Upper lobe of left lung (tissue), 6 donors: ENCODE data around the gene GRIK3. TPM values are rescaled to one million over a fixed set of nuclear protein-coding genes. Genes with fewer than 3 reads are reported as not detected.

Source experiments
- ATAC-seq, 2 donors: fragments of 200-7000 bp; cut with Tn5 transposase; one replicate each; pipeline ENCODE4 v1.9.1; 2022; ENCODE audit warnings: mild to moderate bottlenecking in 2 of 2, moderate library complexity in 2 of 2; ENCODE audit not compliant: low FRiP score in 2 of 2
- DNase-seq, 2 donors: peaks; one replicate each; pipeline ENCODE4 v3.0.0-alpha.2; 2019 to 2020
- H3K27ac ChIP-seq, 4 donors: fragments of 200-600 bp; sonication (generic); one replicate each; pipeline ENCODE4 v1.5.1; 2016 to 2019
- H3K27me3 ChIP-seq, 4 donors: fragments of 200-600 bp; sonication (generic); one replicate each; pipeline ENCODE4 v1.5.1; 2017 to 2019
- H3K36me3 ChIP-seq, 4 donors: fragments of 200-600 bp; sonication (generic); one replicate each; pipeline ENCODE4 v1.5.1; 2016 to 2019
- H3K4me1 ChIP-seq, 4 donors: fragments of 200-600 bp; sonication (generic); one replicate each; pipeline ENCODE4 v1.5.1; 2018 to 2019
- H3K4me3 ChIP-seq, 4 donors: fragments of 200-600 bp; sonication (generic); one replicate each; pipeline ENCODE4 v1.5.1; 2017 to 2019; ENCODE audit warnings: mild to moderate bottlenecking in 2 of 4, moderate library complexity in 1 of 4
- H3K9me3 ChIP-seq, 4 donors: fragments of 200-600 bp; sonication (generic); one replicate each; pipeline ENCODE4 v1.5.1; 2018 to 2019
- CTCF ChIP-seq, 6 experiments: fragments of 450-650 bp in 4 of 6; fragments of 200-600 bp in 2 of 6; sonication (generic) in 2 of 6; IDR thresholded peaks; one replicate each; pipeline ENCODE4 v1.5.1; 2016 to 2019; ENCODE audit warnings: antibody characterized with exemption in 6 of 6
- EP300 ChIP-seq, 4 donors: sonication (generic); formaldehyde crosslinking; IDR thresholded peaks; one replicate each; pipeline ENCODE4 v1.5.1; 2017; ENCODE audit warnings: antibody characterized with exemption in 4 of 4, control low read depth in 2 of 4
- POLR2A ChIP-seq, 4 donors: fragments of 450-650 bp; IDR thresholded peaks; one replicate each; pipeline ENCODE4 v1.5.1; 2016 to 2017; ENCODE audit warnings: antibody characterized with exemption in 4 of 4, mild to moderate bottlenecking in 2 of 4
- POLR2AphosphoS5 ChIP-seq, 2 donors: sonication (generic); formaldehyde crosslinking; IDR thresholded peaks; one replicate each; pipeline ENCODE4 v1.5.1; 2017; ENCODE audit warnings: antibody characterized with exemption in 2 of 2
- WGBS, 2 donors: methylation state at CpG; one replicate each; pipeline ENCODE4 v1.1.5; 2017 to 2018; 5-methylcytosine and 5-hydroxymethylcytosine counted together
- total RNA-seq, 6 donors: library from RNA; depleted of rRNA in 4 of 6; stranded (reverse); fragments of >200 nt in 4 of 6; gene quantifications; one replicate each; pipeline versions ENCODE4 v1.1.0 to v1.2.1, GENCODE V29; 2016 to 2021
- donor health status: DM: no; HTN: no; CAD: no; lungs with moderate emphysema.
- donor health status: DM: no; HTN: yes; CAD: no; lungs with severe emphysema.

The GRIK3 gene
- total RNA-seq, 6 donors from 2014 or later: 0.10 to 0.22 TPM; not detected in 4

GRCh38 chr1:36894824-36895223, 139.5 kb downstream of the GRIK3 start:
- H3K4me3 ChIP-seq: no peak overlapping the region
- H3K27ac ChIP-seq: no peak overlapping the region
- TF ChIP-seq POLR2AphosphoS5 (IDR thresholded peaks at IDR 0.05) (no peak), EP300 (IDR thresholded peaks at IDR 0.05) (no peak), CTCF (IDR thresholded peaks at IDR 0.05) (no peak), POLR2A (IDR thresholded peaks at IDR 0.05) (no peak)
- ATAC-seq: no peak
- peaks cover 0 to 15% (median 8%) of the 10 kb centered on the region in 4 donors for H3K9me3 ChIP-seq
- 64 to 66% methylated on average over 3 of the region's 3 CpGs for WGBS, 2 donors
- no peaks in the 10 kb centered on the region for H3K36me3 ChIP-seq
- no peaks in the 10 kb centered on the region for H3K4me1 ChIP-seq
- no peaks in the 10 kb centered on the region for H3K27me3 ChIP-seq
- DNase-seq: no peak

- no peak for ATAC-seq
- no peaks in the 10 kb centered on the region for H3K36me3 ChIP-seq
- 55 to 68% methylated on average over 8 to 9 of the region's 9 CpGs for WGBS, 2 donors
- no peaks in the 10 kb centered on the region for H3K9me3 ChIP-seq
- TF ChIP-seq POLR2AphosphoS5 (IDR thresholded peaks at IDR 0.05): no peak
- H3K27me3 ChIP-seq: no peaks in the 10 kb centered on the region
- DNase-seq: no peak
- H3K27ac ChIP-seq: no peak overlapping the region
- no peak overlapping the region for H3K4me3 ChIP-seq
- no peaks in the 10 kb centered on the region for H3K4me1 ChIP-seq
Measured at GRCh38 chr1:36890776-36891175, 143.5 kb downstream of the GRIK3 start.

- ATAC-seq (peak in 1 of 2 donors; percentile 47), DNase-seq (no peak)
- no peaks in the 10 kb centered on the region for H3K4me1 ChIP-seq
- no peaks in the 10 kb centered on the region for H3K9me3 ChIP-seq
- no peaks in the 10 kb centered on the region for H3K27me3 ChIP-seq
- no peak overlapping the region for H3K4me3 ChIP-seq
- H3K27ac ChIP-seq: no peak overlapping the region
- TF ChIP-seq POLR2AphosphoS5 (IDR thresholded peaks at IDR 0.05) (no peak), CTCF (IDR thresholded peaks at IDR 0.05) (no peak), EP300 (IDR thresholded peaks at IDR 0.05) (no peak)
- no peaks in the 10 kb centered on the region for H3K36me3 ChIP-seq
- WGBS, 2 donors: 58 to 68% methylated on average over 7 of the region's 7 CpGs
Measured at GRCh38 chr1:36889478-36890226, 144.7 kb downstream of the GRIK3 start.

GRCh38 chr1:36888811-36889477, 145.4 kb downstream of the GRIK3 start:
- Histone ChIP-seq H3K36me3 (no peaks in the 10 kb centered on the region), H3K27me3 (no peaks in the 10 kb centered on the region), H3K27ac (no peak overlapping the region), H3K4me3 (no peak overlapping the region), H3K4me1 (no peaks in the 10 kb centered on the region), H3K9me3 (no peaks in the 10 kb centered on the region)
- ATAC-seq (no peak), DNase-seq (no peak)
- 73 to 79% methylated on average over 7 of the region's 7 CpGs for WGBS, 2 donors
- TF ChIP-seq CTCF (IDR thresholded peaks at IDR 0.05) (no peak), EP300 (IDR thresholded peaks at IDR 0.05) (no peak), POLR2AphosphoS5 (IDR thresholded peaks at IDR 0.05) (no peak), POLR2A (IDR thresholded peaks at IDR 0.05) (no peak)

GRCh38 chr1:36885540-36886357, 148.6 kb downstream of the GRIK3 start:
- Histone ChIP-seq H3K36me3 (no peaks in the 10 kb centered on the region), H3K9me3 (no peaks in the 10 kb centered on the region), H3K4me1 (no peaks in the 10 kb centered on the region), H3K27me3 (no peaks in the 10 kb centered on the region), H3K27ac (no peak overlapping the region), H3K4me3 (no peak overlapping the region)
- DNase-seq (no peak), ATAC-seq (no peak)
- no peak for TF ChIP-seq POLR2A (IDR thresholded peaks at IDR 0.05)
- no peak for TF ChIP-seq CTCF (IDR thresholded peaks at IDR 0.05)
- no peak for TF ChIP-seq EP300 (IDR thresholded peaks at IDR 0.05)
- no peak for TF ChIP-seq POLR2AphosphoS5 (IDR thresholded peaks at IDR 0.05)
- 52 to 60% methylated on average over 7 of the region's 7 CpGs for WGBS, 2 donors
